ENCODE data around the gene FCF1. TPM values are rescaled to one million over a fixed set of nuclear protein-coding genes. Genes with fewer than 3 reads are reported as not detected.

FCF1 gene
- total RNA-seq, 4 donors from 2014 or later, result 19.1 to 26.7 (median 23.2) TPM

GRCh38 chr14:74737753-74738325 lies 24.9 kb downstream of the FCF1 start:
- no peak for TF ChIP-seq POLR2A (IDR thresholded peaks at IDR 0.05; ENCODE audit: low read depth)
- TF ChIP-seq, protein P1, sequence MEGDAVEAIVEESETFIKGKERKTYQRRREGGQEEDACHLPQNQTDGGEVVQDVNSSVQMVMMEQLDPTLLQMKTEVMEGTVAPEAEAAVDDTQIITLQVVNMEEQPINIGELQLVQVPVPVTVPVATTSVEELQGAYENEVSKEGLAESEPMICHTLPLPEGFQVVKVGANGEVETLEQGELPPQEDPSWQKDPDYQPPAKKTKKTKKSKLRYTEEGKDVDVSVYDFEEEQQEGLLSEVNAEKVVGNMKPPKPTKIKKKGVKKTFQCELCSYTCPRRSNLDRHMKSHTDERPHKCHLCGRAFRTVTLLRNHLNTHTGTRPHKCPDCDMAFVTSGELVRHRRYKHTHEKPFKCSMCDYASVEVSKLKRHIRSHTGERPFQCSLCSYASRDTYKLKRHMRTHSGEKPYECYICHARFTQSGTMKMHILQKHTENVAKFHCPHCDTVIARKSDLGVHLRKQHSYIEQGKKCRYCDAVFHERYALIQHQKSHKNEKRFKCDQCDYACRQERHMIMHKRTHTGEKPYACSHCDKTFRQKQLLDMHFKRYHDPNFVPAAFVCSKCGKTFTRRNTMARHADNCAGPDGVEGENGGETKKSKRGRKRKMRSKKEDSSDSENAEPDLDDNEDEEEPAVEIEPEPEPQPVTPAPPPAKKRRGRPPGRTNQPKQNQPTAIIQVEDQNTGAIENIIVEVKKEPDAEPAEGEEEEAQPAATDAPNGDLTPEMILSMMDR (IDR thresholded peaks at IDR 0.05), result no peak
- no peak for TF ChIP-seq EP300 (IDR thresholded peaks at IDR 0.05)
- TF ChIP-seq POLR2AphosphoS5 (IDR thresholded peaks at IDR 0.05), result no peak
- DNase-seq (ENCODE audit: extremely low spot score), result no peak
- Histone ChIP-seq H3K27me3 (no peaks in the 10 kb centered on the region), H3K4me1 (no peaks in the 10 kb centered on the region), H3K27ac (replicated peaks in 1 of 4) (no peak overlapping the region), H3K4me3 (no peak overlapping the region), H3K9me3 (no peaks in the 10 kb centered on the region), H3K36me3 (peaks cover 34 to 72% (median 49%) of the 10 kb centered on the region in 4 donors)
- intact Hi-C loops (cut with DNase I), result no loop called here
- 95% methylated on average over 4 of the region's 4 CpGs for WGBS

DNA sequence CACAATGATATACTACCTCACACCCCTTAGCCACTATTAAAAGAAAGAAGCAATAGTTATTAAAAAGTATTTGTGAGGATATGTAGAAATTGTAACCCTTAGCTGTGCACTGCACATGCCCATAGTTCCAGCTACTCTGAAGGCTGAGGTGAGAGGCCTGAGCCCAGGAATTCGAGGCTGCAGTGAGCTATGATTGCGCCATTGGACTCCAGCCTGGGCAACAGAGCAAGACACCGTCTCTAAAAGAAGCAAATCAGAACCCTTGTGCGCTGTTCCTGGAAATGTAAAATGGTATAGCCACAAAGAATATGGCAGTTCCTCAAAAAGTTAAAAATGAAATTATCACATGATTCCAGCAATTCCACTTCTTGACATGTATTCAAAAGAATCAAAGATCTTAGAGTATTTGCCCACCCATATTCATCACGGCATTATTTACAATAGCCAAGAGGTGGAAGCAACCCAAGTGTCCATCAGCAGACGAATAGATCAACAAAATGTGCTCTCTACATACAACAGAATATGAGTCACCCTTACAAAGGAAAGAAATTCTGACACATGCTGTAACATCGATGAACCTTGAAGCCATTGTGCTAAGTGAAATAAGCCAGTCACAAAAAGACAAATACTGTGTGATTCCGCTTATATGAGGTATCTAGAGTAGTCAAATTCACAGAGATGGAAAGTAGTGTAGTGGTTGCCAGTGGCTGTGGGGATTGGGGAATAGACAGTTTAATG lies 26.5 kb downstream of the FCF1 start:
- 93% methylated on average over 8 of the region's 8 CpGs for WGBS
- no peak overlapping the region for H3K4me3 ChIP-seq

GRCh38 chr14:74747237-74747636 lies 34.3 kb downstream of the FCF1 start:
- Histone ChIP-seq H3K27ac (replicated peaks in 1 of 4) (no peak overlapping the region), H3K27me3 (no peaks in the 10 kb centered on the region), H3K36me3 (no peaks in the 10 kb centered on the region), H3K4me1 (no peaks in the 10 kb centered on the region), H3K4me3 (no peak overlapping the region), H3K9me3 (no peaks in the 10 kb centered on the region)
- WGBS, result 85% methylated on average over 2 of the region's 2 CpGs
- no peak for DNase-seq (ENCODE audit: extremely low spot score)
- TF ChIP-seq, protein P1 (IDR thresholded peaks at IDR 0.05), result no peak
- TF ChIP-seq EP300 (IDR thresholded peaks at IDR 0.05) (no peak), POLR2A (IDR thresholded peaks at IDR 0.05; ENCODE audit: low read depth) (no peak), POLR2AphosphoS5 (IDR thresholded peaks at IDR 0.05) (no peak)
- intact Hi-C loops (cut with DNase I), result no loop called here

More for the DNA sequence above, 26.5 kb downstream of the FCF1 start:
- no peak overlapping the region for H3K27ac ChIP-seq (replicated peaks in 1 of 4)
- no peaks in the 10 kb centered on the region for H3K4me1 ChIP-seq
- intact Hi-C loops (cut with DNase I), result no loop called here
- no peak for TF ChIP-seq POLR2AphosphoS5 (IDR thresholded peaks at IDR 0.05)
- no peaks in the 10 kb centered on the region for H3K27me3 ChIP-seq
- H3K36me3 ChIP-seq, result peaks cover 18 to 55% (median 33%) of the 10 kb centered on the region in 4 donors
- DNase-seq (ENCODE audit: extremely low spot score), result no peak
- no peaks in the 10 kb centered on the region for H3K9me3 ChIP-seq

DNA sequence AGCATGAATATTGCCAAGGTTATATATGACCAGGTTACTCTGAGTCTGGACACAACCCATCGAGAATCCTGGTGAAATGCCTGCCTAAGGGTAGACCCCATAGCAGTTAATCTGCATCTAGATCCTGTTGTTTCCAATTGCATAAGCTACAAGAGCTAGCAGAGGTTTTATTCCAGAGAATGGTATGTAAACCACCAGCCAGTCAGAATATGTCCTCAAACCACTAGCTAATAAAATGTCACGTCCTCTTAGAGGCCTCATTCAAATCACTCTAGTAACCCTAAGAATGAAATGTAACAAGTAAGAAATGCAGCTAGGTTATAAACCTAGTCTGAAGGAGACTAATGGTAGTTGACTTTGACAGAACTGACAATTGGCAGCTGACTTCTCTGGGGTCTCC lies 41.2 kb downstream of the FCF1 start:
- Histone ChIP-seq H3K9me3 (peaks cover 0 to 4% (median 0%) of the 10 kb centered on the region in 4 donors), H3K4me3 (no peak overlapping the region), H3K4me1 (no peaks in the 10 kb centered on the region), H3K27ac (replicated peaks in 1 of 4) (no peak overlapping the region), H3K27me3 (no peaks in the 10 kb centered on the region), H3K36me3 (no peaks in the 10 kb centered on the region)
- intact Hi-C loops (cut with DNase I), result no loop called here
- 88% methylated on average over 2 of the region's 2 CpGs for WGBS
- DNase-seq (ENCODE audit: extremely low spot score), result no peak
- TF ChIP-seq EP300 (IDR thresholded peaks at IDR 0.05), result no peak
- TF ChIP-seq POLR2A (IDR thresholded peaks at IDR 0.05; ENCODE audit: low read depth), result no peak
- no peak for TF ChIP-seq POLR2AphosphoS5 (IDR thresholded peaks at IDR 0.05)
- TF ChIP-seq, protein P1 (IDR thresholded peaks at IDR 0.05), result no peak

DNA sequence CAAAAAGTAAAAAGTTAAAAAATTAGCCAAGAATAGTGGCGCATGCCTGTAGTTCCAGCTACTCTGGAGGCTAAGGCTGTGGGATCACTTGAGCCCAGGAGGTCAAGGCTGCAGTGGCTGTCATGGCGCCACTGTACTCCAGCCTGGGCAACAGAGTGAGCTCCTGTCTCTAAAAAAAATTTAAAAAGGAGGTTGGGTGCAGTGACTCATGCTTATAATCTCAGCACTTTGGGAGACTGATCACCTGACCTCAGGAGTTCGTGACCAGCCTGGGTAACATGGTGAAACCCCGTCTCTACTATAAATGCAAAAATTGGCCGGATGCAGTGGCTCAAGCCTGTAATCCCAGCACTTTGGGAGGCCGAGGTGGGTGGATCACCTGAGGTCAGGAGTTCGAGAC lies 42.0 kb downstream of the FCF1 start:
- no peak for TF ChIP-seq EP300 (IDR thresholded peaks at IDR 0.05)
- no peak for TF ChIP-seq POLR2AphosphoS5 (IDR thresholded peaks at IDR 0.05)
- TF ChIP-seq, protein P1 (IDR thresholded peaks at IDR 0.05), result no peak
- no peak for TF ChIP-seq POLR2A (IDR thresholded peaks at IDR 0.05; ENCODE audit: low read depth)
- no peaks in the 10 kb centered on the region for H3K4me1 ChIP-seq
- no peak overlapping the region for H3K4me3 ChIP-seq
- 92% methylated on average over 7 of the region's 7 CpGs for WGBS
- intact Hi-C loops (cut with DNase I), result no loop called here
- no peaks in the 10 kb centered on the region for H3K36me3 ChIP-seq
- H3K27ac ChIP-seq (replicated peaks in 1 of 4), result no peak overlapping the region
- H3K9me3 ChIP-seq, result peaks cover 0 to 4% (median 0%) of the 10 kb centered on the region in 4 donors
- no peak for DNase-seq (ENCODE audit: extremely low spot score)
- no peaks in the 10 kb centered on the region for H3K27me3 ChIP-seq

All from esophagus muscularis mucosa (tissue), 4 donors.